ENCODE results near the gene PCDH9. TPM values are rescaled to one million over a fixed set of nuclear protein-coding genes. Genes with fewer than 3 reads are reported as not detected.
A peak's percentile ranks its signal among the peaks of the same experiment; 100 is the strongest.

The PCDH9 gene
- 1 to 10 TPM; 1.7 to 3.8 (median 2.4) TPM for polyA plus RNA-seq (ENCODE audit: insufficient read depth in 1 of 5, insufficient read length in 5 of 5, low replicate concordance in 1 of 5)
- long read RNA-seq, donor 1, full-length matches to known transcripts: 1 of 1 reads
- long read RNA-seq, donor 1, partial matches to known transcripts: 0 of 1 reads
- long read RNA-seq, donor 1, other reads (novel, unspliced or antisense): 0 of 1 reads
- long read RNA-seq, donor 2: 0 reads
- long read RNA-seq, donor 3, full-length matches to known transcripts: 2 of 2 reads
- long read RNA-seq, donor 3, partial matches to known transcripts: 0 of 2 reads
- long read RNA-seq, donor 3, other reads (novel, unspliced or antisense): 0 of 2 reads
- long read RNA-seq, donor 4, full-length matches to known transcripts: 1 of 1 reads
- long read RNA-seq, donor 4, partial matches to known transcripts: 0 of 1 reads
- long read RNA-seq, donor 4, other reads (novel, unspliced or antisense): 0 of 1 reads
- long read RNA-seq, donor 5, full-length matches to known transcripts: 5 of 5 reads
- long read RNA-seq, donor 5, partial matches to known transcripts: 0 of 5 reads
- long read RNA-seq, donor 5, other reads (novel, unspliced or antisense): 0 of 5 reads
- long read RNA-seq, donor 6, full-length matches to known transcripts: 1 of 1 reads
- long read RNA-seq, donor 6, partial matches to known transcripts: 0 of 1 reads
- long read RNA-seq, donor 6, other reads (novel, unspliced or antisense): 0 of 1 reads
- long read RNA-seq, donor 7, full-length matches to known transcripts: 3 of 3 reads
- long read RNA-seq, donor 7, partial matches to known transcripts: 0 of 3 reads
- long read RNA-seq, donor 7, other reads (novel, unspliced or antisense): 0 of 3 reads
- long read RNA-seq, donor 8: 0 reads

GRCh38 chr13:67229481-67230403, at the start of gene PCDH9:
Gene PCDH9, minus strand, starts transcription at chr13:67230336. Its CDS starts 1,896 bp downstream, at chr13:67228440.
- DNase-seq: peak; percentile 13 to 14

DNA sequence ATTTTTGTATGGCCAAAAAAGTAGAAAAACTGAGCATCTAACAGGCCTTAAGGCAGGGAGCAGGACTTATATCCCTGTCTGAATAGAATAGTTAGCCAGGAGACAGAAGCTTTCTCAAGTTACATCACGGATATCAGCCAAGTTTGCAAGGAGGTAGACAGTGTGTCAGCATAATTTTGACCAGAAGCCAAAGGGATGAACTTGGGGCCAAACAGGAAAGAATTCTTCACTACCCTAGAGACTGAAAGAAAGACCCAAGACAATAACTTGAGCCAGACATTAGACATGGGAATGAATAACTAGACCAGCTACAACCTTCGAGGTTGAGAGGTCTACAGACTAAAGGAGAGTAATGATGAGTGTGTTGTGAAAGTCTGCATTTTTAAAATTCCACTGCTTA, 48.1 kb upstream of the PCDH9 start:
- DNase-seq: no peak

DNA sequence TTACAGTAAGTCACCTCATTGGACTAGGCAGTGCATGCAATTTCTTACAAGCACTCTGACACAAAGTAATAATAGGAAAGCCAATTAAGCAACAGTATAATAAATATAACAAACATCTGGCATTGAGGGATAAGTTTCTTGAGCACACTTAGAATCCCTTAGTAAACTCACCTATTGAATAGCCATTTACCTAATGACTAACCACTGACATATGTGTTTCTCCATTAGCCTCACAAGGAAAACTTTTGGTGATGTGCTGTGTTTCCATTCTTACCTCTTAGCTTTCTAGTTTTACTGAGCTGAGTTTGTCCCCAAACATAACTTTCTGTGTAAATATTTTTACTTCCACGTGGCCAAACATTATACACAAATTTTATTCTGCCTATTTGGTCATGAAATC, 47.4 kb upstream of the PCDH9 start:
- DNase-seq: no peak

- no peak for DNase-seq
Observed at GRCh38 chr13:67275351-67275960, 45.3 kb upstream of the PCDH9 start.

DNA sequence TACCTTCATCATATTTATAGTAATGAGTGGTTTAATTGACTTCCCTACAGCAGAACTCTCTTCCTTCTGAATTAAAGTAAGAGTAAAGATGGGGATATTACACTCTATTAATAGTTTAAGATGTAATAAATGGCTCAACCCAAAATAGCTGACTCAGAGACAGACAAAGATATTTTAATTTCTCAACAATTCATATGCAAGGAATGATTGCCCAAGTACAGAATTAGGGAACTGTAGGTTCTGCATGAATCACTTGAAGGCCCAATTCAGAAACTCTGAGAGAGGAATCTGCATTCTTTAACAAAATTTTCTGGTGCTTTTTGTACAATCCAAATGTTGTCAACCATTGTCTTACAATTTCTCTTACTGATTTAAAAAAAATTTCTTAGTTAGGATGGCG, 42.9 kb upstream of the PCDH9 start:
- DNase-seq: no peak

- no peak for DNase-seq
Observed at GRCh38 chr13:67267136-67267535, 37.0 kb upstream of the PCDH9 start.

DNA sequence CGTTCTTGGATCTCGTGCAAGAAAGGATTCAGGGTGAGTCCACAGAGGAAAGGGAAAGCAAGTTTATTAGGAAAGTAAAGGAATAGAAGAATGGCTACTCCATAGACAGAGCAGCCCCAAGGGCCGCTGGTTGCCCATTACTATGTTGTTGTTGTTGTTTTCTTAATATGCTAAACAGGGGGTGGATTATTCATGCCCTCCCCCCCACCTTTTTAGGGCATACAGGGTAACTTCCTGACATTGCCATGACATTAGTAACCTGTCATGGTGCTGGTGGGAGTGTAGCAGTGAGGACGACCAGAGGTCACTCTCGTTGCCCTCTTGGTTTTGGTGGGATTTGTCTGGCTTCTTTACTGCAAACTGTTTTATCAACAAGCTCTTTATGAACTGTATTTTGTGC, 29.1 kb upstream of the PCDH9 start:
- DNase-seq: no peak

DNA sequence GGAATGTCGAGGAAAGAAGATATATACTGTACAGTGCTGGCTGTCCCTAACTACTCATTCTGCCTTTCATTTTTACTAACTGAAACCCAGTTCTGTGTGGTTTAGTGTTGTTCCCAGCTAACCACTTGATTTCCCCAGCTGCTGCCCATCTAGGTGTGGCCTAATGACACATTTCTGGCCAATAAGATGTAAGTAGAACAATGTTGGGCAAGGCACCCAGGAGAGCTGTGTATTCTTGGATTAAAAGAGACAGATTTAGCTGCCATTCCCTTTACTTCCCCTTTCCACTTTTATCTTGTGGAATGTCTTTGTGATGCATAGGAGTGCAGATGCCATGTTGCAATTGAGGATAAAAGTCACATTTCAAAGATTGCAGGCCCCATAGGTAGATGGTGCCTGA, 28.3 kb upstream of the PCDH9 start:
- no peak for DNase-seq

DNA sequence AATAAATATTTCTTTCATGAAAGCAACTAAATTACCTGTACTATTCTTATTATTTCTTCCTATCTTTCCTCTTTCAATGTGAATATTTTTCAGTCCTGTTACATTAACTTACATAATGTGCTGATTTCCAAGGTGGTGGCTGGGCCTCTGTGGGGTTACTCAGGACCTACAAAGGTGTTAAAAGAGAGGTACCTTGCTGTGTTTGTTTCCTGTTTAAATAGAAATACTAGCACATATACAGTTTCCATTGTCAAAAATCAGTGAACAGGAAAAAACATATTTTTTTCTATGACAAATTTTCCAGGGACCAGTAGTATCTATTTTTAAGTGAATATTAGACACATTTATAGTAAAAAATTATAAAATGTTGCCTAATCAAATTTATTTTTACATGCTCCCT, 8.7 kb upstream of the PCDH9 start:
- DNase-seq: no peak

GRCh38 chr13:67238277-67238859, 8.2 kb upstream of the PCDH9 start:
- DNase-seq: peak in 1 of 2 donors; percentile 51

GRCh38 chr13:67235265-67235664, 5.1 kb upstream of the PCDH9 start:
- no peak for DNase-seq

- DNase-seq: no peak
Observed at GRCh38 chr13:67232384-67232783, 2.2 kb upstream of the PCDH9 start.

DNA sequence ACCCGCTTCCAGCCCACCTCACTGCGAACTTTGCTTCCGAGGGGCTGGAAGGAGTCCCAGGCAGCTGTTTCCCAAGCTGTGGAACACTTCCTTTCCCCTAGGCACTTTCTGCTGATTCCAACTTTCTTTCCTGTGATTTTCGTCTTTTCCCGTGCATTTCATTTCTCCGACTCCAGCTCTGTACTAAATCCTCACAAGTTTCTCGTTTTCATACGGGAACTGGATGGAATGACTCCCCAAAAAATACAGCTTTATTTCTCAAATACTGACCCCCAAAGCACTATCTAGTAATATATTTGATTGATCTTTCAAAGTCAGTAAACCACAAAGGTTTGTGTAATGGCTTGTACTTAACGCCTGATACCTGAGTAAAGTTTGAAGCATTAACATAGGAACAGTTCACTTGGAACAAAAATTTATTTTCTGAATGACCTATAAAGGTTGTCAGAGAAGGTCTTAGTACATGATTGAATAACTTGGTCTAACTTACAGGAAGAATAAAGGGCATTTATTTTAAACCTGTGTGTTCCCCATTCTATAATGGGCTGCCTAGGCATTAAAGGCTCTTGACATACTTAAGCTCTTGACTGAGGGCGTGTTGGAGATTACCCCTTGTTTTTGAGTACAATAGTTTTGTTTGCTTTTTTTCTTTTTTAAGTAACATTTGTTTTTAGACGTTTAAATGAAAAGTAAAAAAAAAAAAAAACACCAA, 1.3 kb upstream of the PCDH9 start:
- peak; percentile 74 to 78 for DNase-seq

DNA sequence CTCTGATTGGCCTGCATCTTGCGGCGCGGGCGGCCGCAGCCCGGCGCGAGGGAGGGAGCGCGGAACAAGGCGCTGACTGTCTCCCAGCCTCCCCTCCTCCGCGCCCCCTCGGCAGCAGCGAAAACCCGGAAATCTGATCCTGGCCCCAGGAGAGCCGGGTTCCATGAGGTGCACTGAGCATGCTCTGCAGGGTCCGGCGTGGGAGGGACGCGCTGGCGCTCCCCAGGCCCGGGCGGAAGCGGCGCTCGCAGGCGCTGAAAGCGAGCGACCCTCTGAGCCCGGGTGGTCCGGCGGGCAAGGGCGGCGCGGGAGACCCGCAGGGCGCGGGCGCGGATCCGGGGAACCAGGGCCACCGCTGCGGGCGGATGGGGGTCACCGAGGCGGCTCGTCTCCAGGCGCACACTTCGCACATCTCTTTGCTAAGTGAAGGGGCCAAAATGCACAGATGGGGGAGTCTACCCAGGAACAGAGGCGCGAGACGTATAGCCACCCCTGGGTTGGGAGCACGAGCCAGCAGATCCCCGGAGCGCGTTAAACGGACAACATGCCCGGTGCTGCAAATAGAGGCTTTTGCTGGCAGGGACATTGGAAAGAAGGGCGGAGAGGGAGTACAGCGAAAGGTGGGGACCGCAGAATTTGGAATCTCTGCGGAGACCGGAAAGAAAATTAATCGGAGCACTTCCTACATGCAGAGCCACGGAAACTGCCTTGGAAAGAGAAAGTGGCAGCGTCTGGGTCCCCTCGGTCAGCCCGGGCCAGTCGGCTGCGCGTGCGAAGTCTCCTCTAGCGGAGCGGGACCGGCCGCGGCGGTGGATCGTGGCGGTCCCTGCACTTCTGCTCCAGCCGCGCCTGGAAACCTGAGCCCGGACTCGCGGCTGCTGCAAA, 510 bp upstream of the PCDH9 start:
- DNase-seq: peak; percentile 98 to 99

DNA sequence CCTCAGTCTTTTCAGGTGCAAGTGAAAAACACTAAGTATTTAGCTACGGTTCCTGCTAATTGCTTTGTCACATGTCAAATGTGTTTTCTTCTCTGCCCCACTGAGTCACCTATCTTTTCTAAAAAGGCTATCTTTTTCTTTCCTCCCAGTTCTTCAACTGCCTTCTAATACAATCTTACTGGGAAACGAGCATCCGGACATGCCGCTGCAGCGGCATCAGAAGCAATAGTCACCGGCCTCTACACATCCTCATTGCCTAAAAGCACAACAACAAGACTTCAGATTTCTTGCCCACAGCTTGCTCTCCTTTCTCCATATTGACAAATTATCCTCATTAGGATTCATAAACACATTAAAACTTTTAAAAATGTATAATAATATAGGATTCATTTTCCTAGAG, 1.2 kb downstream of the PCDH9 start:
- no peak for DNase-seq

GRCh38 chr13:67228031-67228430, 2.1 kb downstream of the PCDH9 start:
- no peak for DNase-seq

- no peak for DNase-seq
Observed at GRCh38 chr13:67227131-67227983, 2.8 kb downstream of the PCDH9 start.

DNA sequence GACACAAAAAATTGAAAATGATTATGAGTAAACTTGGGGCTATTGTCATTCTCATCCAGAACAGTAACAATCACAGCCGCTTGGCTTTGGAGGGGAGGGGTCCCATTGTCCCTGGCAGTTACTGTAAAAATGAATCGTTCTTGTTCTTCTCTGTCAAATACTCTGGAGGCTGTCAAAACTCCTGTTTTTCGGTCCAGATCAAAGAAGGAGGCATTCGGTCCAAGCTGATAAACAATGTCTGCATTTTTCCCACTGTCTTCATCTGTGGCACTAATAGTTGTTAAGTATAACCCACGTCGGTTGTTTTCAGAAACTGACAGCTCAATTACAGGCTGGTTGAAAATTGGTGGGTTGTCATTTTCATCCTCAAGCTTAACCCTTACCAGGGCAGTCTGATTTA, 3.4 kb downstream of the PCDH9 start:
- no peak for DNase-seq
